Head of caudate nucleus (tissue), 42 donors: ENCODE measurements around the gene GH2.
A peak's percentile ranks its signal among the peaks of the same experiment; 100 is the strongest.
"Not testable (repeated sequence)": the region's sequence is repeated elsewhere in the genome, so short reads cannot be mapped to it uniquely, and the experiment has no call there.

Experiments
- DNase-seq, 42 donors: peaks; one replicate each; pipeline versions ENCODE4 v3.0.0 to v3.0.0-alpha.2; 2020 to 2021; ENCODE audit warnings: mixed read lengths in 7 of 42
- intact Hi-C: fragments of 100-400 bp; cut with DNase I; formaldehyde crosslinking; loops from one replicate; pipeline ENCODE4 v1.15.0; 2022

Gene GH2

DNA sequence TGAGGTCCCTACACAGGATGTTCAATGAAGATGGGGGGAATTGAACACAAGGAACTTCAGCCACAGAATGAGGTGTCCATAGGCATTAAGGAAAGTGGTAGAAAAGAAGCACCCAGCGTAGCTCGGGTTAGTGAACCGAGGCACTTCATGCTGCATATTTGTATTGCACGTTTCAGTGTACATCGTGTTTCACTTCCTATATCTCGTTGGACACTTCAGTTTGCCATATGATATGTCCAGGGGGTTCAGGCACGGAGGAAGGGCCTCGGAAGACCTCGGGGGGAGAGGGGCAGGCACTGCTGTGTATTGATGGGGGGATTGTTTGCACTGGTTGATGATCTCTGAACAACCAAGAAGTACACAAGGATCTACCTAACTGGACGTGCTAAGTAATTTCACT, 34.0 kb upstream of the GH2 start:
- DNase-seq = not testable (repeated sequence)
- intact Hi-C loops = loop anchor here (10.0 kb wide), 1 partner anchor 219 kb away; the partner anchor contains the start of gene ERN1

DNA sequence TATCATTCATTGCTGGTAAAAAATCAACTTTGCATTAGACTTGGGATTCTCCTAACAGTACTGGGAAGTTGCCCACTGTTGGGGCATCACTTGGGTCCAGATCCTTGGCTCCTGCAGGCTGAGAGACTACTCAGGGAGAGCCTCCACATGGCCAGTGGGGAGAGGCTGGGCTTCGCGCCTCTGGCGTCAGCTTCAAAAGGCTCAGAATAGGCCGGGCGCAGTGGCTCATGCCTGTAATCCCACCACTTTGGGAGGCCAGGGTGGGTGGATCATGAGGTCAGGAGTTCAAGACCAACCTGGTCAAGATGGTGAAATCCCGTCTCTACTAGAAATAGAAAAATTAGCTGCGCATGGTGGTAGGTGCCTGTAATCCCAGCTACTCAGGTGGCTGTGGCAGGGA, 32.7 kb upstream of the GH2 start:
- no peak for DNase-seq
- intact Hi-C loops = loop anchor here (10.0 kb wide), 1 partner anchor 220 kb away; the partner anchor contains the start of gene ERN1

DNA sequence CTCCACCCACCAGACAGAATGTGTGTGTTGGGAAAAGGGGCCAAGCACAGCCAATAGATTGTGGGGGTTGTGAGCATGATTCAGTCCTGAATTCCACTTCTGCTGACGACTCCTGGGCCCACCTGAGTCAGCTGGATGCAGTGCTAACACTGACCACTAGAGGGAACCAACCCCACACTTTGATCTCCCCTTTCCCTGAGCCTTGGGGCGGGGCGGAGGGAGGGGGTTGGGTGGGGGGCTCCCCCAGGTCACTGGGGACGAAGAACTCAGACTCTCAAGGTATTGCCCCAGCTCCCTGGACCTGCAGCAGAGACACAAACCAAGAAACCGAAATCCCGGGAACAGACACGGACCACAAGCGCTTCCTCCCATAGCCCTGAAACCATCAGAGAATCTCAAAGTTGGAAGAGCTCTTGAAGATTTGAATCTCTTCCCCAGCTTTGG, 29.9 kb upstream of the GH2 start:
- intact Hi-C loops = loop anchor here (10.0 kb wide), 1 partner anchor 223 kb away; the partner anchor contains the start of gene ERN1
- peak in 29 of 42 donors; percentile 11 to 74 (median 46) for DNase-seq

DNA sequence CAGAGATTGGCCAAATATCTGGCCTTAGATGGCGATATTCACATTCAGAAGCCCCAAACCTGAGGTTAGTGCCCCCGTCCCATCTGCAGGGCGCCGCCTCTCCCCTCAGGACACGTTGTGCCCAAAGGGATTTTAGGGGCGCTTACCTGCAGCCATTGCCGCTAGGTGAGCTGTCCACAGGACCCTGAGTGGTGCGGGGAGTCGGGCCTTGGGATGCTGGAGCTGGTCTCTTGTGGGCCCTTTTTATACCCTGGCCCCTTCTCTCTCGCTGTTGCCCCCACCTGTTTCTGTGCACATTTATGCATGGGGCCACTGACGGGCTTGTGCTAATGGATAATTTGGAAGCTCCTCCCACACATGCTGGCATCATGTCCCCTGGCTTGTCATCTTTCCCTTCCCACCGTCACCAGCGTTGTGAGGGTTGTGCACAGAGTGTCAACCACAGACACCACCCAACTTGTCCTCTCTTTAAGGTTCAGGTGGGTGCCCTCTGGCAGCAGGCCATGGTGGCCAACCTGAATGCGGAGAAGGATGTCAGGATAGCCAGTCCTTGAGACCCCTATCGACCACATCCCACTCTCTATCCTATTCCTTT, 29.4 kb upstream of the GH2 start, which contains the start of gene CSHL1:
Gene CSHL1, minus strand, starts transcription at position 218 of the 595 bp plus-strand sequence. Its CDS starts 62 bp downstream, at position 156.
- peak in 1 of 42 donors; percentile 28 for DNase-seq
- intact Hi-C loops = loop anchor here (10.0 kb wide), 1 partner anchor 224 kb away; the partner anchor contains the start of gene ERN1

DNA sequence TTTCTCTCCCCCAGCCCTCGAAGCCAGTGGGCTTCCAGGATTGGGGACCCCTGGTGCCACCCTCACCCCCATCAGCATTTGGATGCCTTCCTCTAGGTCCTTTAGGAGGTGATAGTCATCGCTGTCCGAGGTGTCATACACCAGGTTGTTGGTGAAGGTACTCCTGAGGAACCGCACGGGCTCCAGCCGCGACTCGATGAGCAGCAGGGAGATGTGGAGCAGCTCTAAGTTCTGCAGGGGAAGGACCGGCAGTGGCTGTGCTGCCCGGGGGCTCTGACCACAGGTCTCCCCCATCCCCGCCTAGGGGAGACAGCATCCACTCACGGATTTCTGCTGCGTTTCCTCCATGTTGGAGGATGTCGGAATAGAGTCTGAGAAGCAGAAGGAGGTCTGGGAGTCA, 28.4 kb upstream of the GH2 start:
- intact Hi-C loops = loop anchor here (10.0 kb wide), 1 partner anchor 225 kb away; the partner anchor contains the start of gene ERN1
- no peak for DNase-seq

DNA sequence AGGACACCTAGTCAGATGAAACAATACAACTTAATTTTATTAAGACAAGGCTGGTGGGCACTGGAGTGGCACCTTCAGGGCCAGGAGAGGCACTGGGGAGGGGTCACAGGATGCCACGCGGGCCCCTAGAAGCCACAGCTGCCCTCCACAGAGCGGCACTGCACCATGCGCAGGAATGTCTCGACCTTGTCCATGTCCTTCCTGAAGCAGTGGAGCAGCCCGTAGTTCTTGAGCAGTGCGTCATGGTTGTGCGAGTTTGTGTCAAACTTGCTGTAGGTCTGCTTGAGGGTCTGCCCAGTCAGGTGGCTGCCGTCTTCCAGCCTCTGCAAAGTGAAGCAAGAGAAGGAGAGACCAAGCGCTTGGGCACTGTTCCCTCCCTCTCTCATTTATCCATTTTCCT, 27.8 kb upstream of the GH2 start:
- DNase-seq, intact Hi-C loops: not testable (repeated sequence)

DNA sequence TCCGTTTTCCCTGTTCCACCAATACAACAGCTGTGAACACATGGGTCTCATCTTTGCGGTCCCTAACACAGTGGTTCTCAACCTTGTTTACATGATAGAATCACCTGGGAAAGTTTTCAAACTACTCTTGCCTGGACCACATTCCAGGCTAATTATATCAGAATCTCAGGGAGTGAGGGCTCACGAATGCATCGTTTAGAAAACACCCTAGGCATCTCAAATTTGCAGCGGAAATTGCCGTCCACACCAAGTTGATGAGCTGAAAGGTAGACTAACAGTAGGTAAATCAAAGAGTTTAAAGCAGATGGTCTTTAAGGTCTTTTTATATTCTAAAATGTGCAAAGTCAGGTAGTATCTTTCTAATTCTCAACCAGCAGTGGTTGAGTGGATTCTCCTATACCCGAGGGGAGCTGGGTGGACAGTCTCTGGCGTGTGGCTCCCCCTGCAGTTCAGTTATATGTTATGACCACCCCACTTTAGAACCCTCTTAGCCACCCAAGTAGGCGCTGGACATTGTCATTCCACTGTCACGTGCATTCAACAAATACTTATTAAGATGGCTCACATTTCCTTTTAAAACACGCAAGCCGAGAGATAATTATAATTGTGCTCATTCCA, 25.5 kb upstream of the GH2 start:
- intact Hi-C loops, DNase-seq: not testable (repeated sequence)

DNA sequence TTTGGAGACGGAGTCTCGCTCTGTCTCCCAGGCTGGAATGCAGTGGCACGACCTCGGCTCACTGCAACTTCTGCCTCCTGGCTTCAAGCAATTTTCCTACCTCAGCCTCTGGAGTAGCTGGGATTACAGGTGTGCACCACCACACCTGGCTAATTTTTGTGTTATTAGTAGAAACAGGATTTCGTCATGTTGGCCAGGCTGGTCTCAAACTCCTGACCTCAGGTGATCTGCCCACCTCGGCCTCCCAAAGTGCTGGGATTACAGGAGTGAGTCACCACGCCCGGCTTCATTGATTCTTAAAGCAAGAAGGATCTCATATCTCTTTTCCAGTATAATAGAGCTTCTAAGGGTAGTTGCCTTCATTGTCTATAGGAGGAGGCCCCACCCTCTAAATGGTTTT, 23.1 kb upstream of the GH2 start:
- intact Hi-C loops, DNase-seq: not testable (repeated sequence)

DNA sequence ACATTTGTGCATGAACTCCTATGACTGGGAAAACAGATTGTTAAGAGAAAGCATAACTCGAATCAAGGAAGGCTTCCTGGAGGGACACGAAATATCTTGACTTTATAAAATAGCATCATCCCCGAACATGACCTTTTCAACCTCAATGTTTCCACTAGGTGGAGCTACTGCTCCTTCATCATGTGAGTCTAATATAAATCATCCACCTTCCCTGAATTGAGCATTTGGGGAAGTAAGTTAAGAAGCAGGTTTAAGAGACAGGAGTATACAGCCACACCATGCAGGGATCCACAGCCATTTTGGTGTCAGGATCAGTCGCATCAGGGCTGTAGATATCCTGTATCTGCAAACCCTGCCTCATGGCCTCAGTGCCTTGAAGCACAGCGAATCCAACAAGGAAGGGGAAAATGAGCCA, 22.1 kb upstream of the GH2 start:
- intact Hi-C loops = not testable (repeated sequence)
- peak in 7 of 42 donors; percentile 8 to 49 (median 19) for DNase-seq

DNA sequence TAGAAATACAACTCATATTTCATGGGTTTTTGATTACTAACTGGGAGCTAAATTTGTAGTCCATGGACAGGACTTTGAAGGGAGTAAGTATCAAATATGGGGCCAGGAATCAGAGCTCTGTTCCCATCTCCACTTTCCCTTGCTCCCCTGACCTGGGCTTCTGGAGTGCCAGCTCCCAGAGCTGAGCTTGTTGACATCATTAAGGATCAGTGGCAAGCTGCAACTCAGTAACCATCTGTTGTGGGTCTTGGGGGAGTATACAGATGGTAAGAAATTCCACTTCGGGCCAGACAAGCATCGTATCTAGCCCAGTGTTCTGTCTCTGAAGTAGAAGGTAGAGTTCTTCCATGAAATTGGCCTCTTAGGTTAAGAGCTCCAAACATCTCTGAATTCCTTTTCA, 20.2 kb upstream of the GH2 start:
- intact Hi-C loops, DNase-seq: not testable (repeated sequence)

DNA sequence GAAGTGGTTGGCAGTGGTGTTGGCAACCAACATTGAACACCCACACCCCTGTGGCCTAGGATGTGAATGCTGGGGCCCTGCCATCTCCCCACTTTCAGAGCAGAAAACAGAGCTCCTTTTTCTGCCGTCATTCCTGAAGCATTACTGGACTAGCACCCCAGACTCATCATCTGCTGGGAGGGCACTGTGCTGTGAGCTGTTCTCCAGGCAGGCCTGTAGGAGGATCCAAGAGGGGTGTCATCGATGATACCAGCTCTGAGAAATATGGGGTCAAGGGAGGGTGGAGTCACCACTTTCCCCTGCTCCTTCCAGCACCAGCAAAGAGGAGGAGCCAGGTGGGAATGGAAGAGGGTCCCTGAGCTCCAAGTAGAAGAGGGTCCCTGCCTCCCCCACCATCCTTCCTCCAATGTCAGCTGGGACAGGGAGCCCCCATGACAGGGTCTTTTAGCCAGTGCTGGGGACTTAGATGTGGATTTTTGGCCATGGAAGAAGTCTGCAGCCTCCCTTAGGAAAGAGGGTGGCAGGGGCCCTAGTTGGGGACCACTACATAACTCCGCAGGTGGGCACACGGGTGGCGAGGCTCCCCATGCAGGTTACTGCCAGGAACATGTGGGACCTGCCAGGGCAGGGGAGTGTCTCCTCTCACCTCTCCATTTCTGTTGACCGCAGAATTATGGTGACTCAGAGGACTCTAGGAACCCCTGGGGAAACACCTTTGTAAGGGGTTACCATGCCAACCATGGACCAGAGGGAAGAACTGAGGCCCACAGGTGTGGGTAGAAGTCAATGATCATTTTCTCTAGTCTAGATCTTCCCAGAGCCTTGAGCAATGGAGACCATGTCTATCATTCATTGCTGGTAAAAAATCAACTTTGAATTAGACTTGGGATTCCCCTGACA, 17.4 kb upstream of the GH2 start:
- intact Hi-C loops, DNase-seq: not testable (repeated sequence)

DNA sequence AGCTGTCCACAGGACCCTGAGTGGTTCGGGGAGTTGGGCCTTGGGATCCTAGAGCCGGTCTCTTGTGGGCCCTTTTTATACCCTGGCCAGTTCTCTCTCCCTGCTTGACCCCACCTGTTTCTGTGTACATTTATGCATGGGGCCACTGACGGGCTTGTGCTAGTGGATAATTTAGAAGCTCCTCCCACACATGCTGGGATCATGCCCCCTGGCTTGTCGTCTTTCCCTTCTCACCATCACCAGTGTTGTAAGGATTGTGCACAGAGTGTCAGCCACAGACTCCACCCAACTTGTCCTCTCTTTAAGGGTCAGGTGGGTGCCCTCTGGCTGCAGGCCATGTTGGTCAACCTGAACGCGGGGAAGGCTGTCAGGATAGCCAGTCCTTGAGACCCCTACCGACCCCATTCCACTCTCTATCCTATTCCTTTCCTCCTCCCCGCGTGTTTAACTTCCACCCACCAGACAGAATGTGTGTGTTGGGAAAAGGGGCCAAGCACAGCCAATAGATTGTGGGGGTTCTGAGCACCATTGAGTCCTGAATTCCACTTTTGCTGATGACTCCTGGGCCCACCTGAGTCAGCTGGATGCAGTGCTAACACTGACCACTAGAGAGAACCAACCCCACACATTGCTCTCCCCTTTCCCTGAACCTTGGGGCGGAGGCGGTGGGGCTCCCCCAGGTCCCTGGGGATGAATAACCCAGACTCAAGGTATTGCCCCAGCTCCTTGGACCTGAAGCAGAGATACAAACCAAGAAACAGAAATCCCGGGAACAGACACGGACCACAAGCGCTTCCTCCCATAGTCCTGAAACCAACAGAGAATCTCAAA, 15.0 kb upstream of the GH2 start, which contains the start of gene CSH1:
Gene CSH1, minus strand, starts transcription at position 51 of the 831 bp plus-strand sequence. CDS start 63 bp downstream, outside the sequence.
- DNase-seq, intact Hi-C loops: not testable (repeated sequence)

DNA sequence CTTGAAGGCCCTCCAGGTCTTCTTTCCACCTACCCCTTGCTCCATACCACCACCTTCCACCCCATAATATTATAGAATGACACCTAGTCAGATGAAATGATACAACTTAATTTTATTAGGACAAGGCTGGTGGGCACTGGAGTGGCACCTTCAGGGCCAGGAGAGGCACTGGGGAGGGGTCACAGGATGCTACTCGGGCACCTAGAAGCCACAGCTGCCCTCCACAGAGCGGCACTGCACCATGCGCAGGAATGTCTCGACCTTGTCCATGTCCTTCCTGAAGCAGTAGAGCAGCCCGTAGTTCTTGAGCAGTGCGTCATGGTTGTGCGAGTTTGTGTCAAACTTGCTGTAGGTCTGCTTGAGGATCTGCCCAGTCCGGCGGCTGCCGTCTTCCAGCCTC, 13.1 kb upstream of the GH2 start:
- intact Hi-C loops, DNase-seq: not testable (repeated sequence)

DNA sequence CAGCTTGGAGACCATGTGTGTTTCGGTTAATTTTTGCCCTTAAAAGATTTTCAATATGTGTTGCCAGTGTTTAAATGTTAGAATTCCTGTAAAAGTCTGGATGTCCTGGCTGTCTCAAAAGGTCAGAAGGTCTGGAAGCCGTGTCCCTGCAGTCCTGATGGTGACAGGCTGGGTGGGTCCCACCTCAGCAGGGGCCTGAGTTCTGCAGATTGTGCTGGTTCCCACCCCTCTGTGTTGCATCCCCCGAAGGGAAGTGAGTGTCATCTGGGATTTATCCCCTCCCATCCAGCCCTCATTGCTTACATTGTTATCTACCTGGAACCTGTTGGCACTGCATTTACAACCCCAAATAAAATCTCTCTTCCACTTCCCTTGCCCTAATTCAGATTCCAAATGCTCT, 12.3 kb upstream of the GH2 start:
- peak in 1 of 42 donors; percentile 15 for DNase-seq
- intact Hi-C loops = not testable (repeated sequence)

DNA sequence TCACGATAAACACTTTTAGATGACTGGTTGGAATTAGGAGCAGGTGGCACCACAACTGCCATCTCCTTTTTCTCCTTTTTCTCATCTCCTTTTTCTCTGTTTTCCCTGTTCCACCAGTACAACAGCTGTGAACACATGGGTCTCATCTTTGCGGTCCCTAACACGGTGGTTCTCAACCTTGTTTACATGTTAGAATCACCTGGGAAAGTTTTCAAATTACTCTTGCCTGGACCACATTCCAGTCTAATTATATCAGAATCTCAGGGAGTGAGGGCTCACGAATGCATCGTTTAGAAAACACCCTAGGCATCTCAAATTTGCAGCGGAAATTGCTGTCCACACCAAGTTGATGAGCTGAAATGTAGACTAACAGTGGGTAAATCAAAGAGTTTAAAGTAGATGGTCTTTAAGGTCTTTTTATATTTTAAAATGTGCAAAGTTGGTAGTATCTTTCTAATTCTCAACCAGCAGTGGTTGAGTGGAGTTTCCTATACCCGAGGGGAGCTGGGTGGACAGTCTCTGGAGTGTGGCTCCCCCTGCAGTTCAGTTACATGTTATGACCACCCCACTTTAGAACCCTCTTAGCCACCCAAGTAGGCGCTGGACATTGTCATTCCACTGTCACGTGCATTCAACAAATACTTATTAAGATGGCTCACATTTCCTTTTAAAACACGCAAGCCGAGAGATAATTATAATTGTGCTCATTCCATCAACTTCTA, 10.7 kb upstream of the GH2 start:
- DNase-seq = peak in 1 of 42 donors; percentile 20

DNA sequence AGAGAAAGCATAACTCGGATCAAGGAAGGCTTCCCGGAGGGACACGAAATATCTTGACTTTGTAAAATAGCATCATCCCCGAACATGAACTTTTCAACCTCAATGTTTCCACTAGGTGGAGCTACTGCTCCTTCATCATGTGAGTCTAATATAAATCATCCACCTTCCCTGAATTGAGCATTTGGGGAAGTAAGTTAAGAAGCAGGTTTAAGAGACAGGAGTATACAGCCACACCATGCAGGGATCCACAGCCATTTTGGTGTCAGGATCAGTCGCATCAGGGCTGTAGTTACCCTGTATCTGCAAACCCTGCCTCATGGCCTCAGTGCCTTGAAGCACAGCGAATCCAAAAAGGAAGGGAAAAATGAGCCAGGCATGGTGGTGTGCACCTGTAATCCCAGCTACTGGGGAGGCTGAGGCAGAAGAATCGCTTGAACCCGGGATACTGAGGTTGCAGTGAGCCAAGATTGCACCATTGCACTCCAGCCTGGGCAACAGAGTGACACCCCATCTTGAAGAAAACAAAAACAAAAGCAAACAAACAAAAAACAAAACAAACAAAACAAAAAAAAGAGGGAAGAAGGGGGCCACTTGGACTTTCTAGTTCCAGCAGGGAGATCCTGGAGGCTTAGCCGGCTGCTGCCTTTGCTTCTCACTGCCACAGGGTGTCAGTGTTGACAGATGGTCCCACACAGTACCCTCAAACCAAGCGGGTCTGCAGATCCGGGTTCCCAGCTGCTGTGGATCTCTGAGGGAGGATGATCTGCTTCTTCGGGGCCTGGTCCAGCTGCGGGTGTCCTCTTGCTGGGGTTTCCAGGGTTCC, 7.5 kb upstream of the GH2 start:
- intact Hi-C loops = not testable (repeated sequence)
- peak in 40 of 42 donors; percentile 9 to 71 (median 42) for DNase-seq

More for the DNA sequence above, 10.7 kb upstream of the GH2 start:
- intact Hi-C loops = not testable (repeated sequence)

DNA sequence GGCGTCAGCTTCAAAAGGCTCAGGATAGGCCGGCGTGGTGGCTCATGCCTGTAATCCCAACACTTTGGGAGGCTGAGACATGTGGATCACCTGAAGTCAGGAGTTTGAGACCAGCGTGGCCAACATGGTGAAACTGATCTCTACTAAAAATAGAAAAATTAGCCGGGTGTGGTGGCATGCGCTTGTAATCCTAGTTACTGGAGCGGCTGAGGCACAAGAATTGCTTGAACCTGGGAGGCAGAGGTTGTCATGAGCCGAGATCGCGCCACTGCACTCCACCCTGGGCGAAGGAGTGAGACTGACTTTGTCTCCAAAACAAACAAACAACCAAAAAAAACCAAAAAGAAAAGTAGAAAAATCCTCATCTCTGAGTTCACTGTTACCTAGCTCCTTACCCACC, 3.4 kb upstream of the GH2 start:
- DNase-seq, intact Hi-C loops: not testable (repeated sequence)
